Skeletal muscle cell (primary cell): ENCODE measurements around the gene TMEM131L.
"Not testable (repeated sequence)": the region's sequence is repeated elsewhere in the genome, so short reads cannot be mapped to it uniquely, and the experiment has no call there.

Experiments used
- DNase-seq: peaks from one replicate; pipeline ENCODE4 v3.0.0-alpha.2; 2010; ENCODE audit warnings: low read depth
- H3K4me3 ChIP-seq: 2 replicates; pipeline ENCODE4 v1.5.1; 2011; ENCODE audit warnings: low read depth, mild to moderate bottlenecking, control low read depth, low read length, moderate library complexity

The TMEM131L gene, protein sequence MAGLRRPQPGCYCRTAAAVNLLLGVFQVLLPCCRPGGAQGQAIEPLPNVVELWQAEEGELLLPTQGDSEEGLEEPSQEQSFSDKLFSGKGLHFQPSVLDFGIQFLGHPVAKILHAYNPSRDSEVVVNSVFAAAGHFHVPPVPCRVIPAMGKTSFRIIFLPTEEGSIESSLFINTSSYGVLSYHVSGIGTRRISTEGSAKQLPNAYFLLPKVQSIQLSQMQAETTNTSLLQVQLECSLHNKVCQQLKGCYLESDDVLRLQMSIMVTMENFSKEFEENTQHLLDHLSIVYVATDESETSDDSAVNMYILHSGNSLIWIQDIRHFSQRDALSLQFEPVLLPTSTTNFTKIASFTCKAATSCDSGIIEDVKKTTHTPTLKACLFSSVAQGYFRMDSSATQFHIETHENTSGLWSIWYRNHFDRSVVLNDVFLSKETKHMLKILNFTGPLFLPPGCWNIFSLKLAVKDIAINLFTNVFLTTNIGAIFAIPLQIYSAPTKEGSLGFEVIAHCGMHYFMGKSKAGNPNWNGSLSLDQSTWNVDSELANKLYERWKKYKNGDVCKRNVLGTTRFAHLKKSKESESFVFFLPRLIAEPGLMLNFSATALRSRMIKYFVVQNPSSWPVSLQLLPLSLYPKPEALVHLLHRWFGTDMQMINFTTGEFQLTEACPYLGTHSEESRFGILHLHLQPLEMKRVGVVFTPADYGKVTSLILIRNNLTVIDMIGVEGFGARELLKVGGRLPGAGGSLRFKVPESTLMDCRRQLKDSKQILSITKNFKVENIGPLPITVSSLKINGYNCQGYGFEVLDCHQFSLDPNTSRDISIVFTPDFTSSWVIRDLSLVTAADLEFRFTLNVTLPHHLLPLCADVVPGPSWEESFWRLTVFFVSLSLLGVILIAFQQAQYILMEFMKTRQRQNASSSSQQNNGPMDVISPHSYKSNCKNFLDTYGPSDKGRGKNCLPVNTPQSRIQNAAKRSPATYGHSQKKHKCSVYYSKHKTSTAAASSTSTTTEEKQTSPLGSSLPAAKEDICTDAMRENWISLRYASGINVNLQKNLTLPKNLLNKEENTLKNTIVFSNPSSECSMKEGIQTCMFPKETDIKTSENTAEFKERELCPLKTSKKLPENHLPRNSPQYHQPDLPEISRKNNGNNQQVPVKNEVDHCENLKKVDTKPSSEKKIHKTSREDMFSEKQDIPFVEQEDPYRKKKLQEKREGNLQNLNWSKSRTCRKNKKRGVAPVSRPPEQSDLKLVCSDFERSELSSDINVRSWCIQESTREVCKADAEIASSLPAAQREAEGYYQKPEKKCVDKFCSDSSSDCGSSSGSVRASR (N-terminal part only)

DNA sequence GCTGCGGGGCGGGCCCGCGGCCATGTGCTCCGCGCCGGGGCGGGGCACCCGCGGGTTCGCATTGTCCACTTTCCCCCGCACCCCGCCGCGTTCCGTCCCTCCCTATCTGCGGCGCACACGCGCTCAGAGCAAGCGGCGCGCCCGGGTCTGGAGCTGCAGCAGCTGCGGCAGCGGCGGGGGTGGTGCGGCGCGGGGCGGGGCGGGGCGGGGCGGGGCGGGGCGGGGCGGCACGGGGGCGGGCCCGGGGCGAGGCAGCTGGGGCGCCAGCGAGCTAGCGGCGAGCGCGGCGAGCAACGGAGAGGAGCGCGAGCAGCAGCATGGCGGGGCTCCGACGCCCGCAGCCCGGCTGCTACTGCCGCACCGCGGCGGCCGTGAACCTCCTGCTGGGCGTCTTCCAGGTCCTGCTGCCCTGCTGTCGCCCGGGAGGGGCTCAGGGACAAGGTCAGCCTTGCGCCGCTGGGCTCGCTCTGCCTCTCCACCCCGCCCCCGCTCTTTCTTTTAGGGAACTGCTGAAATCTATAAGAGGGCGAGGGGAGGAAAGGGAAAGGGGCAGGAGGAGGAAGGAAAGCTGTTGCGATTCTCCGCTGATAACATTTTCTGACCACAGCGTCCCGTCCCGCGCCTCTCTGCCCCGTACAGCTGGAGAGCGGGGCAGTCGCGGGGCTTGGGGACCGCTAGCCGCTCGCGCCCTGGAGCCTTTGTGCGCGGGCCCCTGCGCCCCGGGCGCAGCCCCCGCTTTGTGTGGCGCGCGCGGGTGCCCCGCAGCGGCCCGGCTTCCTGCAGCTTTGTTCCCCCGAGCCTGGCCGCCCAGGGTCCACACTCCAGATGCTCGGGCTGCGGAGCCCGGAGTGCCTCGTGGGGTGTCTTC, at the start of gene TMEM131L:
Gene TMEM131L, plus strand, starts transcription at position 280 of the 868 bp plus-strand sequence. Its CDS starts 38 bp downstream, at position 318.
- no peak for DNase-seq
- peak within 1 kb of the TSS; percentile 93 for H3K4me3 ChIP-seq

DNA sequence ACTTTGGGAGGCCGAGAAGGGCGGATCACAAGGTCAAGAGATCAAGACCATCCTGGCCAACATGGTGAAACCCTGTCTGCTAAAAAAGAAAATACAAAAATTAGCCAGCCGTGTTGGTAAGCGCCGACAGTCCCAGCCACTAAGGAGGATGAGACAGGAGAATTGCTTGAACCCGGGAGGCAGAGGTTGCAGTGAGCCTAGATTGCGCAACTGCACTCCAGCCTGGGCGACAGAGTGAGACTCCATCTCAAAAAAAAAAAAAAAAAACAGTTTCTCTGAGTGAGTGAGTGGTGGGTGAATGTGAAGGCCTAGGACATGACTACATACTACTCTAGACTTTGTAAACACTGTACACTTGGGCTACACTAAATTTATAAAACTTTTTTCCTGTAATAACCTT, 49.7 kb upstream of the TMEM131L start:
- not testable (repeated sequence) for H3K4me3 ChIP-seq, DNase-seq

DNA sequence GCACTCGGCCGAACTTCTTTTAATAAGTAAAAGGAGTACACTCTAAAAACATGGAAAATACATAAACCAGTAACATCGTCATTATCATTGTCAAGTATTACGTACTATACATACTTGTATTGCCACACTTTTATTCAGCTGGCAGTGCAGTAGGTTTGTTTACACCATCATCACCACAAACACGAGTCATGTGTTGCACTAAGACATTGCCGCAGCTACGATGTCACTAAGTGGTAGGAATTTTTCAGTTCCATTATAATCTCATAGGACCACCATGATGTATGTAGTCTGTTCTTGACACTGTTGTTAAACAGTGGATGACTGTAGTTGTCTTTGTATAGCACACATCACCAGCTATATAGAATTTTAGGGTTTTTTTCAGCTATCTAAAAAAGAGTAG, 48.0 kb upstream of the TMEM131L start:
- H3K4me3 ChIP-seq = no peak overlapping the region
- DNase-seq = no peak

DNA sequence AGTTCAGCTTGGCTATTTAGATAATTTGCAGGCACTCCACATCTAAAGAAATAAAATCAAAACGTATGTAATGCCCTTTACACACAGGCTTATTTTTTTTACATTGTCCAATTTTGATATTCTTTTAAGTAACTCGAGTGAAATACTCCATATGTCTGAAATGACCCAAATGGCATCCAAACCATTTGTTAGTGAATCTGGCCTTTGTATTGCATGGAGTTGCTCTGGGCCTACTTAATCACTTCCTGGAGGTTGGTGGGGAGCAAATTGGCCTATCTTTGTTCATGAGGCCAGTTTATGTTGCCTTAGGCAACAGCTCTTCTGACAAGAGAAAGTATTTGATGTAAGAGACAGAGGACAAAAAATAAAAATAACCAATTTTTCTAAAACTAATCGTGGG, 47.6 kb upstream of the TMEM131L start:
- H3K4me3 ChIP-seq = no peak overlapping the region
- no peak for DNase-seq

DNA sequence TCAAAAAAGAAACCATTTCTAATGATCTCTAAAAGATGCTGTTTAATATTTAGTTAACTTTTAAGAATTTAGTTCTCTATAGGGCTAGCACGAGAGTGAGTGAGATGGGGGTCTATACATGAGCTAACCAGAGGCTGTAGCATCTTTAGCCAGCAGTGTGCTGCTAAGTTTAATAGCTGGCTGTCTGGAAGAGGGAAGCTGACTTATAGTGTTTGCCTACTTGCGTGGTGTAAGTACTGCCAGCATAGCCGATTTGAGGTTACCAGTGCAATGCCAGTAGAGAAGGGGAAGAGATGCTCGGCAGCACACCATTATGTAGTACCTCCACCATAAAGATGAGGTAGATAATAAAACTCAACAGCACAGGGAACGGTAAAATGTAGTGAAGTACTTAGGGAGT, 47.1 kb upstream of the TMEM131L start:
- H3K4me3 ChIP-seq = no peak overlapping the region
- DNase-seq = no peak

DNA sequence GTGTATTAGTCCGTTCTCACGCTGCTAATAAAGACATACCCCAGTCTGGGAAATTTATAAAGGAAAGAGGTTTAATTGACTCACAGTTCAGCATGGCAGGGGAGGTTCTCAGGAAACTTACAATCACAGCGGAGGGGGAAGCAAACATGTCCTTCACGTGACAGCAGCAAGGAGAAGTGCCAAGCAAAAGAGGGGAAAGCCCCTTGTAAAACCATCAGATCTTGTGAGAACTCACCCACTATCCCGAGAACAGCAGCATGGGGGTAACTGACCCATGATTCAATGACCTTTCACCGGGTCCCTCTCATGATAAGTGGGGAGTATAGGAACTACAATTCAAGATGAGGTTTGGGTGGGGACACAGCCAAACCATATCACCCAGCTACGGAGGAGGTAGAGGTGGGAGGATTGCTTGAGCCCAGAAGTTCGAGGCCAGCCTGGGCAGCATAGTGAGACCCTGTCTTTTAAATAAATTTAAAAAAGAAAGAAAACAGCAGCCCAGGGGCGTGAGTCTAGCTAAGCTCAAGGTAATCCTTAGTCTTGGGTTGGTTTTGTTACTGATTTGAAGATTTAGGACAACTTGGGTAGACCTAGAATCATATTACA, 46.4 kb upstream of the TMEM131L start:
- no peak for DNase-seq
- no peak overlapping the region for H3K4me3 ChIP-seq

DNA sequence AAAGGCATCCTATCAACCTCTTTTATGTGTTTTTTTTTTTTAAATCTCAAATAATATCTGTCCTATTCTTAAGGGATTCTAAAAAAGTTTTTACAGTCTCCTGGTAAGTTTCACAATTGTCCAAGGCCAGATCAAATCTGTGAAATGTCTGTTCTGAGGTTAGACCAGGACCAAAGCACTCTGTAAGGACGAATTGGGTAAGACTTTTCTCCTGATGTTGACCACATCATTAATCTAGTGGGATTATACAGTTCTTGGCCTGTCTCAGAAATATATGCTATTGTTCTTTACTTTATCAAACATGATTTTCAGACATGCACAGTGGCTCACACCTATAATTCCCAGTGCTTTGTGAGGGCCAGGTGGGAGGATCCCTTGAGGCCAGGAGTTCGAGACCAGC, 45.8 kb upstream of the TMEM131L start:
- H3K4me3 ChIP-seq = no peak overlapping the region
- no peak for DNase-seq

DNA sequence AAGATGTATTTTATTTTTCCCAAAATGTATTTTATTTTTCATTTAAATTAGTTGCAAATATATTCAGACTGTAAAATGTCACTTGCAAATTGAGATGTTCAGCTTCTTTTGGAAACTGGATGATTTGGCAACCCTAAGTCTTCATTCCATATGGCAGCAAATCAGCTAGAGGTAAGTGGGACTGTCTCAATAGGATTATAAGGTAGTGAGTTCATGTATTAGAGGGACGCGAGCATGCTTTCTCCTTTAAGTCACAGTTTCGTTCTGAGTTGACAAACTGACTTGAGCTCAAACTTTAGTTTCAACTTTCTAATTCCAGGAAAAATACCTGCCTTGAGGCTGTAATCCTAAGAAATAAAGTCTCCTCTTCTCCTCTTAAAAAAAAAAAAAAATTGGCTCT, 44.2 kb upstream of the TMEM131L start:
- H3K4me3 ChIP-seq = no peak overlapping the region
- DNase-seq = no peak

DNA sequence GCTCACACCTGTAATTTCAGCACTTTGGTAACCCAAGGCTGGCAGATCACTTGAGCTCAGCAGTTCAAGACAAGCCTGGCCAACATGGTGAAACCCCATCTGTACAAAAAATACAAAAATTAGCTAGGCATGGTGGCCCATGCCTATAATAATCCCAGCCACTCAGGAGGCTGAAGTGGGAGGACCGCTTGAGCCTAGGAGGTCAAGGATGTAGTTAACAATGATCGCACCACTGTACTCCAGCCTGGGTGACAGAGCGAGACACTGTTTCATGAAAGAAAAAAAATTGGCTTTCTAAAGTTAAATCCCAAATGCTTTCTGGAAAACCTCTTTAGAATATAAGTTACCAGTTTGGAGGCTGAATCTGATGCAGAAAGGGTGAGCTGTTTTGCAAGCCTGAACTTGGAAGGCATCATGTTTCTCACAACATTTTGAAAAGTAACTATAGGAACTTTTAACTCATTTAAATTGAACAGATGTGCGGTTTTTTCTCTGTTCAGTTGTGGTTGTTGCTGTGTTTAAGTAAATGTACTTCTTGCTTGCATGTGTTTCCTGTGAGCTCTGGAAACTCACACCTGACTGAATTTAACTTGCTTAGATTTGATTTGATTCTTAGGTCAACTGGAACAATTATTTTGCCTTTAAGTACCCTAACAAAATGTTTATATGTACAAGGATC, 39.8 kb upstream of the TMEM131L start:
- no peak overlapping the region for H3K4me3 ChIP-seq
- no peak for DNase-seq

DNA sequence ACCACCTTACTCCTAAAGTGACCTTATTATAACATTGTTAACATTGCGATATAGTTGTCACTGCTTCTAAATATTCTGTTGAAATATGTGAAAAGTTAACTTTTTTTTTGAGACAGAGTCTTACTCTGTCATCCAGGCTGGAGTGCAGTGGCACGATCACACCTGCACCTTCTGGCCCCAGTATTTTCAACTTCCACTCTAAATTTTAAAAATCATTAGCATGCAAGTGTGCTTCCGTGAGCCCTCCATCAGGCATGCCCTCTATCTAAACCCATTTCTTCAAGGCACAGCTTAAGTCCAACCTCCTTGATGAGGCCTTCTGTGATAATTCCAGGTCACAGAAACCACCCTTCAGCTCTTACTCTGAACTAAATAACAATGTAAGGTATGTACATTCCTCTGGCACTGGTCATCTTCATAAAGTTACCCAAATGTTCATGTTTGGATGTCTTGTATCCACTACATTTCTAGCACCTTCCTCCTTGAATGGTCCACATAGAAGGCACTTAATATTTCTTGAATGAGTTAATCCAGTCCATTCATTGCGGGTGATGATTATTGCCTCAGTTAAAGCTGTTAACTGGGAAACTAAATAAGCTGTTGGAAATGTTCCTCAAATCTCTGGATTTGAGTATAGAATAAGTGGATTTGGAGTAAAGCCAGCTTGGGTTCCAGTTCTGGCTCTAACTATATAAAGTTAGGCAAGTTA, 38.6 kb upstream of the TMEM131L start:
- DNase-seq = no peak
- no peak overlapping the region for H3K4me3 ChIP-seq

DNA sequence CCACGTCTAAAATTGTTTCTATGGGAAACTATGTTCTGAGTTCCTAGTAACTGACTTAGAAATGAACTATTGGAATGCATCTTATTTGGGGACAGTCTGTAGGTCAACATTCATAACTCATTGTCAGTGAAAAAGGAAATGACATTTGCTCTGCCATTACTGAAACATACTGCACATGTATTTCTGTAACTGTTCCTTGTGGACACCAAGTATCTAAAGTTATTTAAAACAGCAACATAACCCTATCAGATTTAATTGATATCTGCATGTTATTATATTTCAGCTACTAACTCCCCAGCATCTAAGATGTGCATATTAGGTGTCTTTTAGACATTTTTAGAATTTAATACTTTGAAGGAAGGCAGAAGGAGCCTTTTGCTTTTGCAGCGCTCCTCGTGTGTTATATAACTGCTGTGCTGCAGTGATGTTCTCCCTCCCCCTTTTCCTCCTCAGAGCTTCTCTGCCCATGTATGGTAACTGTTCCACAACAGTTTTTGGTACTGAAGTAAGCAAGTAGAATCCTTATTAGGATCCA, 37.2 kb upstream of the TMEM131L start:
- no peak for DNase-seq
- no peak overlapping the region for H3K4me3 ChIP-seq

DNA sequence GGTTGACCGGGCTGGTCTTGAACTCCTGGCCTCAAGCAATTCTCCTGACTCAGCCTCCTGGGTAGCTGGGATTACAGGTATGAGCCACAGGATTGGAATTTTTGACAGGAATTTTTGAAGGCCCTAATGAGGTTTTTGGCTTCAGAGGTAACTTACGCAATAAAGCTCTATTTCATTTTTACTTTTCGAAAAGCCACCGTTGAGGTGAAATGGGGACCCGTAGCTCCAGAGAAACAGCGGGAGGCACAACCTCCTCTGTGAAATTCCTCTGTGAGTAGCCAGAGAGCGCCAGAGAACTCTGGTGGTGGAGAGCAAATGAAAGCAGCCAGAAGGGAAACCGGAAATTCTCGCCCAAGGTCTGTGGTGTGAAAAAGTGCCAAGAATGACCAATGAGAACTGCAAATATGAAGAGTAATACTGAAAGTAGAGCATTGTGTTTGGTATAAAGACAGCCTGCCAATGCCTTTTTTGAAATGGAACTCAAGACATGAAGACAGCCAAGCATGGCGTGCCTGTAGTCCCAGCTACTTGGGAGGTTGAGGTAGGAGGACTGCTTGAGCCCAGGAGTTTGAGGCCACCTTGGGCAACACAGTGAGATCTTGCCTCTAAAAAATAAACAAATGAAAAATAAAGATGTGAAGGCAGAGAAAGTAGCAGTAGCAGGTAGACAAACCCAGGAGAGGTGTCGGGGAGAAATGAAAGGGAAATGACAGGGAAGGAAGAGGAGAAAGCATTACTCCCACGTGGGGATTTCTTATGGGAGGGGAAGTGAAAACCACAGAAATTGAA, 33.0 kb upstream of the TMEM131L start:
- DNase-seq = no peak

DNA sequence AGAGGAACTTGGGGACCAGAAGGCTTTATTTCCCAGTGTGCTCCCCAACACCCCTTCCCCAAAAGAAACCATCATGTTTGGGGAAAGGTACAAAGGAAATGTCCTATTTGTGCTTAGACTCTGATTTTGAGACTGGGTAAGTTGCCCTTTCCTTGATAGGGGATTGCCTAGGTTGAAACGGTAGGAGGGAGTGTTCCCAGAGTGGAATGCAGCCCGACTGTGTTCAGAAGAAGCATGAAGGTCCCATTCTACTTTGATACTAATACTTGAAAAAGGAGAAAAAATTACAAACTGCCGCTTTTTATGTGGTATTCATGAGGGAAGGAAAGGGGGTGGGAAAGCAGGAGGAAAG, 32.4 kb upstream of the TMEM131L start:
- DNase-seq = no peak
- no peak overlapping the region for H3K4me3 ChIP-seq

More for the DNA sequence above, 33.0 kb upstream of the TMEM131L start:
- H3K4me3 ChIP-seq = no peak overlapping the region

DNA sequence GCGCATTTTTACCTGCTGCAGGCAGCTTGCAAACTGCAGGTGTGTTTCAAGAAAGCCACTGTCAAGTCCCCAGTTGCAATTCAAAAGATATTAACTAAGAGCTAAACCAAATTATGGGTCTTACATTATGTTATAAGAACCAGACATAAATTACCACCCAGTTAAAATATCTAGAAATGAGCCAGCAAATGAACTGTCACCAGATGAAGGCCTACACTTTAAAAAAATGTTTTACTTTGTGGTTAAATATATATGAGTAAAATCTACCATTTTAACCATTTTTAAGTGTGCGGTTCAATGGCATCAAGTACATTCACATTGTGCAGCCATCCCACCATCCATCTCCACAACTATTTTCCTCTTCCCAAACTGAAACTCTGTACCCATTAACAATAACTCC, 32.0 kb upstream of the TMEM131L start:
- no peak overlapping the region for H3K4me3 ChIP-seq
- DNase-seq = no peak

DNA sequence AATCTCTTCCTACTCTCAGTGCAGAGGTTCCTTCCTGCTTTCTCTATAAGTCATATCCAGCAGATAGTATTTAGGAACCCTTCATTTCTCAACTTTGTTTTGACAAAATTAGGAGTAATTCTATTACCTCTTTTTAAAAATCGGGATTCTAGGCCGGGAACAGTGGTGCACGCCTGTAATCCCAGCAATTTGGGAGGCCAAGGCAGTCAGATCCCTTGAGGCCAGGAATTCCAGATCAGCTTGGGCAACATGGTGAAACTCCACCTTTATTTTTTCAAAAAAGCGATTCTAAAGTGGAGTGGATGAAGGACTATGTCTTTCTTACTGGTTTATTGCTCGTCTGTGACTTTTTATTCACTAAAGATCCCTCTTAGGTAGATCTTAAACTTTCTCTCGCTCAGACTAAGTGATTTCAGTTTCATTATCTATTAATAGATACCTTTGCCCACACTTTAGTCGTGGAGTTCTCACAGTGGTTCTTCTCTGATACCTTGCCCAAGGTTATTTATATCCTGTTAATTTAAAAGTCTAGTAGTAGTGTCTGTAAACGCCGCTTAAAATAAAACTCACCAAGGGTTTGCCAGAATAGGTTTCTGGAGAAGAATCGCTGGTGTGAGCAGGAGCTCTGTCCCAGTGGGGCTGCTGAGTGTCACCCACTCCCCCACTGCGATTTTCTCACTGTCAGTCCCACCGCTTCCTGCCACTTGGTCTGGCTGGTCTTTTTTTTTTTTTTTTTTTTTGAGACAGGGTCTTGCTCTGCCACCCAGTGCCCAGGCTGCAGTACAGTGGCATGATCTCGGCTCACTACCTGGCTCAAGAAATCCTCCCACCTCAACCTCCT, 27.0 kb upstream of the TMEM131L start:
- DNase-seq = no peak
- no peak overlapping the region for H3K4me3 ChIP-seq

DNA sequence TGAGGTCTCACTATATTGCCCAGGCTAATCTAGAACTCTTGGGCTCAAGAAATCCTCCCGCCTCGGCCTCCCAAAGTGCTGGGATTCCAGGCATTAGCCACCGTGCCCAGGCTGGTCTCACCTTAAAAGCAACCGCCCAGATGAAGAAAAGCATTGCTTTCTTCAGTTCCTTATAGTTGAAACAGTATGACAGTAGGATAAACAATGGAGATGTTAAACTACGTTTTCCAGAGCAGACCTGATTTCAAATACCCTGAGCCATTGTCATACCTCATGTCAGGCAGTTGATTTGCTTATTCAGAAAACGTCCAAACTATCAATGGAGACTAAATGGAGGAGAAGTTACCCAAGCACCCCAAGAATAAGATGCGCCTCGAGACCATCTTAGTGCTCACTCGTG, 26.3 kb upstream of the TMEM131L start:
- DNase-seq = no peak
- no peak overlapping the region for H3K4me3 ChIP-seq
